Astrocyte (in vitro differentiated cells and primary cell): ENCODE data around the gene PTK7.

Experiments
- CTCF ChIP-seq: IDR thresholded peaks from 2 replicates; pipeline ENCODE4 v1.5.1; 2011; ENCODE audit warnings: low read depth, mild to moderate bottlenecking, inconsistent platforms, low read length, moderate library complexity; ENCODE audit not compliant: insufficient read depth
- EZH2 ChIP-seq: IDR thresholded peaks from 2 replicates; pipeline ENCODE4 v1.6.1; 2012; ENCODE audit warnings: mild to moderate bottlenecking, low read length, inconsistent platforms; ENCODE audit not compliant: insufficient read depth

DNA sequence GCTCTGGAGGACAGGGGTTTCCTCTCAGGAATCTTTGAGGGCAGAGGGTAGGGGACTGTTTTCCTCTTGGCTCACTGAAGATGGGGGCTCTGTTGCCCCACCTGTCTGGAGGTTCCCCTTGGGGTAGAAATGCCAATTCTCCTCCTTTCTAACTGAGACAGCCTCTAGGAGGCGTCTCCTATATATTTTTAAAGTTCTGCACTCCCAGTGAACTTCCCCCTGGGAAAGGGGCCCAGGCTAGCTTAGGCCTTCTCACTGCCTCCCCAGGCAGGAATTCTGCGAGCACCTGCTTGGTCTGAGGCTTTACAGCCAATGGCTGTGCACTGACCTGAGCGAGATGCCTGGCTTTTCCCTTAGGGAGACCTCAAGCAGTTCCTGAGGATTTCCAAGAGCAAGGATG, 70.1 kb downstream of the PTK7 start:
- no peak for TF ChIP-seq CTCF
- TF ChIP-seq EZH2, result no peak
